ENCODE measurements around the gene MEIS1. TPM values are rescaled to one million over a fixed set of nuclear protein-coding genes. Genes with fewer than 3 reads are reported as not detected.

Gene MEIS1
- total RNA-seq, 4 donors from 2014 or later: 9.2 to 22.6 (median 18.8) TPM

DNA sequence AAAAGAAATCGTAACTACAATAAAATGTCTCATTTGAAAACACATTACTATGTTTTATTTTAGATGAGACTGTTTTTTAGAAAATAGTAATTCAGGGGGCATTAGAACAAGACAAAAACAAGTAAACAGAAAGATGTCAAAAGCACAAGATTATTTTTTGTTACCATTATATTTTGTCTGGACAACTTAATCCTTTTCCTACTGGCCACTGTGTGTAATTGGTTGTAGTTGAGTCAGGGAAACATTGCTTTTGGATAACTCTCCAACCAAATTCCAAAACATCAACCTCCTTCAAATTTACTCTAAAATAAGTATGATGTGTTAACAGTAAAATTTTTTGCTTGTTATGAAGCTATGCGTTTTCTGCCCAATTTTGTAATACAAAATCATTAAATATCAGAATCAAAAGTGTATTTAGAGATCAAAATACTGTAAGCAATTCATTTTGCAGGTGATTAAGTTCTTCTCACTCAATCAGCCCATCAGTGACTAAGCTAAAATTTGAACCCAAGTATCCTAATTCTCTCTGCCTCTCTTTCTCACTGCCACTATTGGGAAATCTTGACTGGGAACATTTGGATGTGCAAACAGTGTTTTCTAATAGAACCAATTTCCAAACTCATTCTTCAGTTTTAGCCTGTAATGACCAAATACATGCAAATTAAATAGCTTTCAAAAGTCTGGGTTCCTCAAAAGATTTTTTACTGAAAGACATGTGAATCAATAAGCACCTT lies 11.4 kb upstream of the MEIS1 start:
- no peak for DNase-seq (ENCODE audit: low spot score in 2 of 2)
- intact Hi-C loops (cut with DNase I; ENCODE audit: low total_unique reads): loop anchor here (10.0 kb wide), 1 partner anchor 1611 kb away; no protein-coding TSS in a partner anchor
- no peak for TF ChIP-seq CTCF (IDR thresholded peaks at IDR 0.05)
- TF ChIP-seq POLR2A (IDR thresholded peaks at IDR 0.05): no peak
- H3K4me3 ChIP-seq (ENCODE audit: low read depth, poor library complexity, severe bottlenecking): no peak overlapping the region
- WGBS, 2 donors: 93 to 95% methylated on average over 2 of the region's 2 CpGs

- 15 to 46% methylated on average over 50 to 56 of the region's 60 CpGs for WGBS, 2 donors
- no peak for DNase-seq (ENCODE audit: low spot score in 2 of 2)
- intact Hi-C loops (cut with DNase I; ENCODE audit: low total_unique reads): loop anchor here (10.0 kb wide), 1 partner anchor 1608 kb away; no protein-coding TSS in a partner anchor
- H3K4me3 ChIP-seq (ENCODE audit: low read depth, poor library complexity, severe bottlenecking): no peak overlapping the region
- TF ChIP-seq POLR2A (IDR thresholded peaks at IDR 0.05): no peak
- TF ChIP-seq CTCF (IDR thresholded peaks at IDR 0.05): no peak
Observed at GRCh38 chr2:66426244-66427111, 8.4 kb upstream of the MEIS1 start.

GRCh38 chr2:66427300-66427699 lies 7.6 kb upstream of the MEIS1 start:
- DNase-seq (ENCODE audit: low spot score in 2 of 2): no peak
- TF ChIP-seq POLR2A (IDR thresholded peaks at IDR 0.05): no peak
- TF ChIP-seq CTCF (IDR thresholded peaks at IDR 0.05): no peak
- no peak overlapping the region for H3K4me3 ChIP-seq (ENCODE audit: low read depth, poor library complexity, severe bottlenecking)
- intact Hi-C loops (cut with DNase I; ENCODE audit: low total_unique reads): loop anchor here (10.0 kb wide), 1 partner anchor 1608 kb away; no protein-coding TSS in a partner anchor
- WGBS, 2 donors: 60 to 63% methylated on average over 9 of the region's 9 CpGs

DNA sequence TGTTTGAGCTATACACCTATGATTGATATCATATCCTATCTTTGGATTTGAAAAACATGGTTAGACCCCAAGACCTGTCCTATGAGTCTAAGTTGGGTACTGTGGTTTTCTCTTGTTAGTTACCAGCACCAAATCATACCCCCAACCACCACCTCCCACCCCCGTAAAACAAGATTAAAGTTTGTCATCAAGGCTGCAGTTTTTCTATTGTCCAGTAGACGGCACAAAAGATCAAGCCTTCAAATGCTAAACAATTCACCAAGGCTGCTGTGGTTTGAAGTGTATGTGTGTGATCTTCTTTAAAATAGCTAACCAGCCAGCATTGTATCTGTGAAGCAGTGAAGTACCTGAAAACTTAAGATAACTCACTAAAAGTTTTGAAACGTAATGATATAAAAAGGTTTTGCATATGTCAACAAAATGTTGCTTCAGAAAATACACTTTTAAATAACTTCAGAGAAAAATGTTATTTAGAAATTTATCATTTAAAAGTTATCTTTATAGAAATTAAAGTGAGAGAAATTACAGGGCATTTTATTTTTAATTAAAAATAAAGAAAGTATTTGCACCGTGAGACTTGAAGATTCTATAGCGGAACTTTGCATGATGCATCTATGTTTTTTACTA lies 5.8 kb upstream of the MEIS1 start:
- WGBS, 2 donors: 26 to 28% methylated on average over 5 of the region's 5 CpGs
- no peak overlapping the region for H3K4me3 ChIP-seq (ENCODE audit: low read depth, poor library complexity, severe bottlenecking)
- DNase-seq (ENCODE audit: low spot score in 2 of 2): no peak
- intact Hi-C loops (cut with DNase I; ENCODE audit: low total_unique reads): loop anchor here (10.0 kb wide), 1 partner anchor 1606 kb away; no protein-coding TSS in a partner anchor
- no peak for TF ChIP-seq POLR2A (IDR thresholded peaks at IDR 0.05)
- TF ChIP-seq CTCF (IDR thresholded peaks at IDR 0.05): peak in 1 of 3 donors; percentile 18

DNA sequence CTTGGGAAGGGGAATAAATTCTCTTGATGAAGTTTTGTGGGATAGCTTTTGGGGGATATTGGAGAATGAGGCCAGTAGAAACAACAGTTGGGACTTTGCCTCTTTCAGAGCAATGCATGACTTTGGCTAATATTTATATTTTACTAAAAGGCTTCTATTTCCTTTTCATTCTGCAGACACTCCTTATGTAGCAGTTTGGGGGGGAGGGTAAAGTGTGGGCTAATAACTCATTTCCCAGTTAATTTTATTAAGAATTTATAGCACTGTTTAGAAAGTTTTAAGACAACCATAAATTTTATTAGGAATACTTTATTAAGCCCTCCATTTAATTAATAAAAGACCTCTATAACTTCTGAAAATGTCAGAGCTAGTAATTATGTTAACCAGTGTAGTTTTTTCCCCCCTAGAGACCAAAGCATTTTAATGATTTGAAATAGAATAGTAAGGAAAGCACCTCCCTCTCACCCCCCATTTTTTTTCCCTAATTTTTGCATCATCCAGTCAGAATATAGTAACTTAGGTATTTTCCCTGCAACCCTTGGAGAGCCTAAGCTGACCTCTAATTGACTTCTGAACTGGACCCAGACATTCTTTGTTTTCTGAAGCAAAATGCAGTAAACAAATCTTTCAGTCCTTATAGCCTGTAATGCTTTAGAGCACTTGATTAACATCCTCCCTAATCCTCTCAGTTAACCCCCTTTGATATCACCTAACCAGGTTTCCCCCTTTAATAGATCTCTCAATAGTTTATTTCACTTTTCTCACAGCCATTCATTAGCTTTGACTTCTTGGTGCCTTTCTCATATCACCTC lies 5.0 kb upstream of the MEIS1 start:
- TF ChIP-seq CTCF (IDR thresholded peaks at IDR 0.05) (no peak), POLR2A (IDR thresholded peaks at IDR 0.05) (no peak)
- no peak overlapping the region for H3K4me3 ChIP-seq (ENCODE audit: low read depth, poor library complexity, severe bottlenecking)
- intact Hi-C loops (cut with DNase I; ENCODE audit: low total_unique reads): loop anchor here (10.0 kb wide), 1 partner anchor 1605 kb away; no protein-coding TSS in a partner anchor
- no peak for DNase-seq (ENCODE audit: low spot score in 2 of 2)

Data from lower leg skin (tissue), 4 donors.